CD4-positive, alpha-beta T cell (primary cell): Measurements from ENCODE around the gene ARVCF. TPM values are rescaled to one million over a fixed set of nuclear protein-coding genes. Genes with fewer than 3 reads are reported as not detected.

Source experiments
- ATAC-seq: fragments of 200-7000 bp; cut with Tn5 transposase; one replicate; pipeline ENCODE4 v1.10.0; 2022; ENCODE audit warnings: mild to moderate bottlenecking; ENCODE audit not compliant: poor library complexity
- CTCF ChIA-PET: fragments of 350-600 bp; sonication (Branson Sonifier 250); formaldehyde crosslinking; loops from one replicate; lab custom pipeline; 2021; ENCODE audit warnings: antibody characterized with exemption, inconsistent platforms; lab: Charles Lee
- POLR2A ChIA-PET: fragments of 350-600 bp; sonication (Branson Sonifier 250); formaldehyde crosslinking; loops from one replicate; lab custom pipeline; 2021; ENCODE audit warnings: antibody characterized with exemption, inconsistent platforms; lab: Charles Lee
- DNase-seq, 14 experiments: peaks; one replicate each; pipeline ENCODE4 v3.0.0-alpha.2; 2013 to 2020; ENCODE audit warnings: mixed read lengths in 2 of 14
- H3K27ac ChIP-seq, 2 donors: one replicate each; pipeline versions ENCODE4 v1.5.1 to v1.7.0; 2013; ENCODE audit warnings: low read length in 2 of 2, low read depth in 1 of 2, mild to moderate bottlenecking in 1 of 2
- H3K27me3 ChIP-seq, 2 experiments: 1 replicate in 1 of 2; 2 replicates in 1 of 2; pipeline versions ENCODE4 v1.6.1 to v1.7.0; 2013; ENCODE audit warnings: low read length in 2 of 2, control low read depth in 1 of 2, mild to moderate bottlenecking in 1 of 2, moderate library complexity in 1 of 2; ENCODE audit not compliant: insufficient read depth in 2 of 2, control insufficient read depth in 1 of 2
- H3K36me3 ChIP-seq: one replicate; pipeline ENCODE4 v1.6.1; 2013; ENCODE audit warnings: low read length, control low read depth; ENCODE audit not compliant: insufficient read depth
- H3K4me1 ChIP-seq: one replicate; pipeline ENCODE4 v1.6.1; 2013; ENCODE audit warnings: low read length, control low read depth; ENCODE audit not compliant: insufficient read depth
- H3K4me3 ChIP-seq: one replicate; pipeline ENCODE4 v1.5.1; 2013; ENCODE audit warnings: mild to moderate bottlenecking, low read length, moderate library complexity
- H3K9me3 ChIP-seq, 2 experiments: 1 replicate in 1 of 2; 2 replicates in 1 of 2; pipeline versions ENCODE4 v1.6.1 to v1.7.0; 2013; ENCODE audit warnings: low read length in 2 of 2, mild to moderate bottlenecking in 2 of 2, control low read depth in 1 of 2, moderate library complexity in 1 of 2; ENCODE audit not compliant: control insufficient read depth in 1 of 2, insufficient read depth in 1 of 2
- H3K27ac Mint-ChIP-seq: one replicate; pipeline ENCODE4 v1.8.0; 2020; ENCODE audit warnings: mixed read lengths
- H3K27me3 Mint-ChIP-seq: one replicate; pipeline ENCODE4 v1.8.0; 2021; ENCODE audit warnings: mixed read lengths
- H3K36me3 Mint-ChIP-seq: one replicate; pipeline ENCODE4 v1.8.0; 2021; ENCODE audit warnings: low read depth, mixed read lengths
- H3K4me1 Mint-ChIP-seq: one replicate; pipeline ENCODE4 v1.8.0; 2021; ENCODE audit warnings: low read depth, mixed read lengths
- H3K4me3 Mint-ChIP-seq: one replicate; pipeline ENCODE4 v1.8.0; 2020; ENCODE audit warnings: mild to moderate bottlenecking, mixed read lengths
- H3K9me3 Mint-ChIP-seq: one replicate; pipeline ENCODE4 v1.8.0; 2020; ENCODE audit warnings: mixed read lengths
- intact Hi-C, 2 experiments: fragments of 100-400 bp; cut with DNase I in 1 of 2; cut with micrococcal nuclease in 1 of 2; formaldehyde crosslinking; loops; one replicate each; pipeline versions ENCODE4 v1.15.1 to v1.9.0; 2023 to 2025; cut with DNase I, micrococcal nuclease
- total RNA-seq, 174 experiments: library from RNA in 2 of 174; stranded (reverse) in 2 of 174; gene quantifications; one replicate each; pipeline ENCODE4 v1.2.3 and lab custom pipeline; 2021 to 2026
- TF ChIP-seq, protein P1 (sequence below): fragments of 200-600 bp; IDR thresholded peaks from one replicate; pipeline ENCODE4 v1.8.0; 2022; ENCODE audit warnings: antibody characterized with exemption, mild to moderate bottlenecking

ARVCF gene
- total RNA-seq, 2 experiments from 2014 or later, result 2.2 to 2.5 TPM

DNA sequence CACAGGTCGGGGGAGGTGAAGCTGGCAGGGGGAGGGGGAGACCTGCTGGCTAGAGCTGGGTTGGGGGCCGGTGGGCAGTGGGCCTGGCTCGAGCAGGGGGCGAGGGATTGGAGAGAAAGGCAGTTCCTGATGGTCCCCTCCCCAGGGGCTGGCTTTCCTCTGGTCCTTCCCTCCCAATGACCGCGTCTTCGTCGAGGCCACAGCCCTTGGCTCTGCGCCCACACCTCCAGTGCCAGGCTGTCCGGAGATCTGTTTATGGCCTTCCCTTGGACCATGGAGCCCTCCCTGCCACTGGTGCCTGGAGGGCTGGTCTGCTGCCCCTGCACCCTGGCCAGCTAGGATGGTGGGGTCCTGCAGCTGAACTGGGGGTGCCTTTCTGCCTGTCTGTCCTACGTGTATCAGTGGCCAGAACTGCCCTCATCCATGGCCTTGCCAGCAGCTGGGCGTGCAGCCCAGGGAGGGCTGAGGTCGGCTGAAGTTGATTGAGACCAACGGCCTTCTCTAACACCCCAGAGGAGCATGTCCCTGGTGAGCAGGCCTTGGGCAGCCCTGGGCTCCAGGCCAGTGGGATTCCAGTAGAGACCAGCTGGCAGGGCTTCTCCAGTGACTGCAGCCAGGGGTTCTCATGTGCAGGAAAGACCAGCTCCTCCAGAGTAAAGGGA lies 16.6 kb upstream of the ARVCF start:
- TF ChIP-seq, protein P1, sequence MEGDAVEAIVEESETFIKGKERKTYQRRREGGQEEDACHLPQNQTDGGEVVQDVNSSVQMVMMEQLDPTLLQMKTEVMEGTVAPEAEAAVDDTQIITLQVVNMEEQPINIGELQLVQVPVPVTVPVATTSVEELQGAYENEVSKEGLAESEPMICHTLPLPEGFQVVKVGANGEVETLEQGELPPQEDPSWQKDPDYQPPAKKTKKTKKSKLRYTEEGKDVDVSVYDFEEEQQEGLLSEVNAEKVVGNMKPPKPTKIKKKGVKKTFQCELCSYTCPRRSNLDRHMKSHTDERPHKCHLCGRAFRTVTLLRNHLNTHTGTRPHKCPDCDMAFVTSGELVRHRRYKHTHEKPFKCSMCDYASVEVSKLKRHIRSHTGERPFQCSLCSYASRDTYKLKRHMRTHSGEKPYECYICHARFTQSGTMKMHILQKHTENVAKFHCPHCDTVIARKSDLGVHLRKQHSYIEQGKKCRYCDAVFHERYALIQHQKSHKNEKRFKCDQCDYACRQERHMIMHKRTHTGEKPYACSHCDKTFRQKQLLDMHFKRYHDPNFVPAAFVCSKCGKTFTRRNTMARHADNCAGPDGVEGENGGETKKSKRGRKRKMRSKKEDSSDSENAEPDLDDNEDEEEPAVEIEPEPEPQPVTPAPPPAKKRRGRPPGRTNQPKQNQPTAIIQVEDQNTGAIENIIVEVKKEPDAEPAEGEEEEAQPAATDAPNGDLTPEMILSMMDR, result no peak
- Mint-ChIP-seq H3K27me3 (no peaks in the 10 kb centered on the region), H3K4me3 (no peak overlapping the region), H3K4me1 (peaks cover 27% of the 10 kb centered on the region), H3K27ac (no peak overlapping the region), H3K36me3 (peaks cover 33% of the 10 kb centered on the region), H3K9me3 (no peaks in the 10 kb centered on the region)
- intact Hi-C loops, result no loop called here
- Histone ChIP-seq H3K27me3 (no peaks in the 10 kb centered on the region), H3K4me3 (no peak overlapping the region), H3K9me3 (no peaks in the 10 kb centered on the region), H3K4me1 (peaks cover 39% of the 10 kb centered on the region), H3K27ac (no peak overlapping the region), H3K36me3 (peaks cover 19% of the 10 kb centered on the region)
- no peak for DNase-seq
- no peak for ATAC-seq
- POLR2A ChIA-PET, result interaction anchor here (2.1 kb wide), 1 partner anchor 12 kb away, joined by 8 read pairs; the partner anchor contains the start of gene TANGO2
- CTCF ChIA-PET, result no interaction called here

DNA sequence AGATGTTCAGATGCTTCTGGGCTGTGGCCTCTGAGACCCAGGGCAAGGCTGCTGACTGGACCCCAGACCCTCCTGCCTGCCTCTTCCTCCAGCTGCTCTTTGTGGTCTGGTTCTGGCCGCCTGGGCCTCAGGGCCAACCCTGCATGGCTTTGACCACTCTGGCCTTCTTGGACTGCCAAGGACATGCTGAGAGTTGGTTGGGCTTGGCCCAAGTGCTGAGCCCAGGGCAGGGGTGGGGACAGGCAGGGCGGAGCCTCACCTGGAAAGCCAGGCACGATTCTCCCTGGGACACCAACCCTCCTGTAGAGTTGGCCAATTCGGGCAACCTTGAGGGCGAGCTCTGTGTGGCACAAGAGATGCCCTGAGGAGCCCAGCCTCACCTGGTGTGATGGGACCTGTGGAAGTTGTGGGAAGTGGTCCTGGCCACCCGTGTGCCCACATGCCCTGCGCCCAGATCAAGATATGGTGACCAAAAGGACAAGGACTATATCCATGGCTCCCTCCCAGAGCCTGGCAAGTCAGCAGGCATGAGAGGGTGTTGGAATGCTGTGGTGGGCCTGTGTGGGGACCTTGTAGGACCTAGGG lies 15.9 kb upstream of the ARVCF start:
- no peak for DNase-seq
- Mint-ChIP-seq H3K9me3 (no peaks in the 10 kb centered on the region), H3K27ac (peak overlapping the region; percentile 49), H3K4me1 (peaks cover 31% of the 10 kb centered on the region), H3K4me3 (no peak overlapping the region), H3K36me3 (peaks cover 26% of the 10 kb centered on the region), H3K27me3 (no peaks in the 10 kb centered on the region)
- H3K36me3 ChIP-seq, result peaks cover 15% of the 10 kb centered on the region
- no peak overlapping the region for H3K4me3 ChIP-seq
- POLR2A ChIA-PET, result interaction anchor here (1.0 to 2.1 kb wide), 2 partner anchors 11 to 85 kb away, joined by 3 to 8 read pairs; partner anchors contain the start of genes TANGO2 and TRMT2A
- ATAC-seq, result no peak
- H3K4me1 ChIP-seq, result peaks cover 39% of the 10 kb centered on the region
- H3K9me3 ChIP-seq, result no peaks in the 10 kb centered on the region
- H3K27ac ChIP-seq, result no peak overlapping the region
- TF ChIP-seq, protein P1, result no peak
- CTCF ChIA-PET, result no interaction called here
- intact Hi-C loops, result no loop called here
- H3K27me3 ChIP-seq, result no peaks in the 10 kb centered on the region

DNA sequence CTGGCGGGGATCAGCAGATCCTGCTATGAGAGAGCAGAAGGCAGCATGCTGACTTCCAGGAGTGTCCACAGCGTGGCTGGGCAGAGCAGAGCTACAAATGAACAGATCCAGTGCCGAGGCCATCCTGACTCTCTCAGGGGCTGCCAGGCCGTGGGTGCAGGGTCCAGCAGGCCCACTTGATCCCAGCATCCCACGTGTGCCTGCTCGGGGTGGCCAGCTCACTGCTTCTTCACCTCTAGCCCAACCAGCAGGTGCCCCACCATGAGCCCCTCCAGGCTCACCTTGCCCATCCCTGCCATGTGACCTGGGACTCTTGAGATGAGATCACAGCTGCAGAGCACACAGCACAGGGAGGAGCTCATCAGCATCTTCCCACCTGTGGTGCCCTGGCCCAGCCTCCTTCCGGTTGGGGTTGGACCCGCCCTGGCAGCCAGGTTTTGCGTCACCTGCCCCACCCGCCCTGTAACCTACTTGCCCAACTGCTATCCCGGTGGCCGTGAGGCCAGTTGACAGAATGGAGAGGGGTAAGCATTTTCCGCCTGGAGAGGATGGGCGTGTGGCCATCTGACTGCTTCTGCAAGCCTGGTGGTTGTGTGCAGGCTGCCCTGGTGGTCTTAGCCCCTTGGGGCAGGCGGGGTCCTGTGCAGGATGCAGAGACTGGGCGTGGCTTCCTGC lies 15.2 kb upstream of the ARVCF start:
- Mint-ChIP-seq H3K27ac (peak overlapping the region; percentile 49), H3K36me3 (peaks cover 20% of the 10 kb centered on the region), H3K9me3 (no peaks in the 10 kb centered on the region), H3K4me1 (peaks cover 31% of the 10 kb centered on the region), H3K27me3 (no peaks in the 10 kb centered on the region), H3K4me3 (no peak overlapping the region)
- ATAC-seq, result peak; percentile 91
- DNase-seq, result peak in 11 of 14 experiments; percentile 22 to 79 (median 38)
- POLR2A ChIA-PET, result interaction anchor here (1.0 to 2.1 kb wide), 2 partner anchors 11 to 85 kb away, joined by 3 to 8 read pairs; partner anchors contain the start of genes TANGO2 and TRMT2A
- Histone ChIP-seq H3K27ac (no peak overlapping the region), H3K9me3 (no peaks in the 10 kb centered on the region), H3K36me3 (peaks cover 8% of the 10 kb centered on the region), H3K4me1 (peaks cover 39% of the 10 kb centered on the region), H3K27me3 (no peaks in the 10 kb centered on the region), H3K4me3 (no peak overlapping the region)
- intact Hi-C loops, result no loop called here
- CTCF ChIA-PET, result no interaction called here
- TF ChIP-seq, protein P1, result no peak
